ENCODE measurements around the gene TNS3. TPM values are rescaled to one million over a fixed set of nuclear protein-coding genes. Genes with fewer than 3 reads are reported as not detected.

Gene TNS3
- total and polyA plus RNA-seq, 2 donors (not counting 1 experiment from before 2014, with no cell fraction given): 11.4 to 77.5 TPM

DNA sequence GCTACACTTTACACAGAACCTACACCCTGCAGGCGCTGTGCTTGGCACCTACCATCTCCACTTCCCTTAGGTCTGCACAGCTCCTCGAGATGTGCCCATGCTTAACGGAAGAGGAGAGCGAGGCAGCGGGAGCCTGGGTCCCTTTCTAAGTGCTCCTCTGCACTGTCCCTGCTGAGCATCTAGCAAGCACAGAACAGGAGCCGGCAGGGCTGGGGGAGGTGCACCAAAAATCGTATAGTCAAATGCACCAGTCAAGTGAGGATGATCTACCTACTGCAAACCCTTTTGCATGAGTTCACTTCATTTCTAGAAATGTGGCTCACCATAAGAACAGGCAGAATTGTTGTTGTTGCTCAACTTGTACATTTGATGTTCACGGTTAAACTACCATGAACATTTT lies 267.7 kb downstream of the TNS3 start:
- Histone ChIP-seq H3K9me3 (ENCODE audit: control extremely low read depth in 1 of 3, control insufficient read depth in 2 of 3, insufficient read depth in 1 of 3, low read length in 2 of 3) (peaks cover 0 to 6% (median 0%) of the 10 kb centered on the region in 3 donors), H4K20me1 (ENCODE audit: control insufficient read depth, insufficient read depth, low read length, poor library complexity, severe bottlenecking) (no peaks in the 10 kb centered on the region), H3K4me2 (replicated peaks; ENCODE audit: low read depth, low read length, poor library complexity, severe bottlenecking) (no peak overlapping the region), H3K79me2 (ENCODE audit: control insufficient read depth, insufficient read depth, low read length) (no peaks in the 10 kb centered on the region), H3K4me1 (ENCODE audit: control insufficient read depth in 2 of 2, insufficient read depth in 2 of 2, low read length in 2 of 2) (no peaks in the 10 kb centered on the region), H3K36me3 (replicated peaks in 1 of 2; ENCODE audit: control extremely low read depth in 1 of 2, control insufficient read depth in 1 of 2, extremely low read depth in 1 of 2, insufficient read depth in 2 of 2, low read length in 1 of 2) (peaks cover 3 to 7% of the 10 kb centered on the region in 2 experiments), H3K27me3 (replicated peaks in 1 of 4; ENCODE audit: control extremely low read depth in 1 of 4, control insufficient read depth in 3 of 4, insufficient read depth in 4 of 4, low read length in 3 of 4) (no peaks in the 10 kb centered on the region), H3K27ac (ENCODE audit: low read length in 2 of 2) (no peak overlapping the region), H2AFZ (ENCODE audit: insufficient read depth, low read depth, low read length, poor library complexity, severe bottlenecking) (no peak overlapping the region), H3K4me3 (ENCODE audit: control extremely low read depth in 1 of 5, extremely low read depth in 1 of 5, insufficient read depth in 1 of 5, low read depth in 2 of 5, low read length in 4 of 5) (no peak overlapping the region), H3K9ac (ENCODE audit: low read length) (no peak overlapping the region)
- POLR2A ChIA-PET: no interaction called here
- TF ChIP-seq, protein P1, sequence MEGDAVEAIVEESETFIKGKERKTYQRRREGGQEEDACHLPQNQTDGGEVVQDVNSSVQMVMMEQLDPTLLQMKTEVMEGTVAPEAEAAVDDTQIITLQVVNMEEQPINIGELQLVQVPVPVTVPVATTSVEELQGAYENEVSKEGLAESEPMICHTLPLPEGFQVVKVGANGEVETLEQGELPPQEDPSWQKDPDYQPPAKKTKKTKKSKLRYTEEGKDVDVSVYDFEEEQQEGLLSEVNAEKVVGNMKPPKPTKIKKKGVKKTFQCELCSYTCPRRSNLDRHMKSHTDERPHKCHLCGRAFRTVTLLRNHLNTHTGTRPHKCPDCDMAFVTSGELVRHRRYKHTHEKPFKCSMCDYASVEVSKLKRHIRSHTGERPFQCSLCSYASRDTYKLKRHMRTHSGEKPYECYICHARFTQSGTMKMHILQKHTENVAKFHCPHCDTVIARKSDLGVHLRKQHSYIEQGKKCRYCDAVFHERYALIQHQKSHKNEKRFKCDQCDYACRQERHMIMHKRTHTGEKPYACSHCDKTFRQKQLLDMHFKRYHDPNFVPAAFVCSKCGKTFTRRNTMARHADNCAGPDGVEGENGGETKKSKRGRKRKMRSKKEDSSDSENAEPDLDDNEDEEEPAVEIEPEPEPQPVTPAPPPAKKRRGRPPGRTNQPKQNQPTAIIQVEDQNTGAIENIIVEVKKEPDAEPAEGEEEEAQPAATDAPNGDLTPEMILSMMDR (IDR thresholded peaks at IDR 0.05): no peak
- TF ChIP-seq EZH2 (IDR thresholded peaks at IDR 0.05; ENCODE audit: borderline replicate concordance, insufficient read depth, low read depth, low read length, poor library complexity, severe bottlenecking): no peak
- Mint-ChIP-seq H3K9me3 (ENCODE audit: insufficient read depth) (no peaks in the 10 kb centered on the region), H3K27ac (no peak overlapping the region), H3K27me3 (no peaks in the 10 kb centered on the region), H3K4me3 (no peak overlapping the region), H3K4me1 (no peaks in the 10 kb centered on the region)
- intact Hi-C loops (cut with micrococcal nuclease): no loop called here
- DNase-seq (no peak), ATAC-seq (ENCODE audit: low read depth) (no peak)
- WGBS (ENCODE audit: insufficient coverage): 75% methylated on average over 6 of the region's 8 CpGs
- CTCF ChIA-PET: no interaction called here

DNA sequence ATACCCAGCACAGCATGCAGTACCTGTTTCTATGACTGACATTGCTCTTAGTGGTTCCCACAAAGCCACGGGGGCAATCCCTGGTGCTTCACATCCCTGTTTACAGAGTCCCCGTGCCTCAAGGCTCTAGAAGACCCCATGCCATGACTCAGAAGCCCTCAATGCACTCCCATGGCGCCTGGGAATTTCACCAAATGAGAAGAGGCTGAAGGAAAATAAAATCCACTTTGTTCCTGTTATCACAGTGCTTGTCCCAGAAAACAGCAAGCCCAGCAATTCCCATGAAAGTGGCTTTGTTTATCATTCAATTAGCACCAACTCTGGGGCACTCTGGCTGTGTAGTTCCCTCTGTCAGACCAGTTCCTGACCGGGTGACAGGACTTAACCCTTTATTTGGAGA lies 268.3 kb downstream of the TNS3 start:
- Mint-ChIP-seq H3K27me3 (no peaks in the 10 kb centered on the region), H3K4me1 (no peaks in the 10 kb centered on the region), H3K4me3 (no peak overlapping the region), H3K27ac (no peak overlapping the region), H3K9me3 (ENCODE audit: insufficient read depth) (peaks cover 3% of the 10 kb centered on the region)
- H3K4me2 ChIP-seq (replicated peaks; ENCODE audit: low read depth, low read length, poor library complexity, severe bottlenecking): no peak overlapping the region
- ChIA-PET CTCF (no interaction called here), POLR2A (no interaction called here)
- intact Hi-C loops (cut with micrococcal nuclease): no loop called here
- ATAC-seq (ENCODE audit: low read depth): no peak
- H3K79me2 ChIP-seq (ENCODE audit: control insufficient read depth, insufficient read depth, low read length): no peaks in the 10 kb centered on the region
- H3K4me1 ChIP-seq (ENCODE audit: control insufficient read depth in 2 of 2, insufficient read depth in 2 of 2, low read length in 2 of 2): no peaks in the 10 kb centered on the region
- 86% methylated on average over 3 of the region's 4 CpGs for whole genome bisulfite sequencing (ENCODE audit: insufficient coverage)
- no peak overlapping the region for H3K9ac ChIP-seq (ENCODE audit: low read length)
- no peak for TF ChIP-seq EZH2 (IDR thresholded peaks at IDR 0.05; ENCODE audit: borderline replicate concordance, insufficient read depth, low read depth, low read length, poor library complexity, severe bottlenecking)
- TF ChIP-seq, protein P1 (IDR thresholded peaks at IDR 0.05): no peak
- peaks cover 0 to 6% (median 0%) of the 10 kb centered on the region in 3 donors for H3K9me3 ChIP-seq (ENCODE audit: control extremely low read depth in 1 of 3, control insufficient read depth in 2 of 3, insufficient read depth in 1 of 3, low read length in 2 of 3)
- H4K20me1 ChIP-seq (ENCODE audit: control insufficient read depth, insufficient read depth, low read length, poor library complexity, severe bottlenecking): no peaks in the 10 kb centered on the region
- no peak for DNase-seq
- peaks cover 3 to 4% of the 10 kb centered on the region in 2 experiments for H3K36me3 ChIP-seq (replicated peaks in 1 of 2; ENCODE audit: control extremely low read depth in 1 of 2, control insufficient read depth in 1 of 2, extremely low read depth in 1 of 2, insufficient read depth in 2 of 2, low read length in 1 of 2)
- H3K4me3 ChIP-seq (ENCODE audit: control extremely low read depth in 1 of 5, extremely low read depth in 1 of 5, insufficient read depth in 1 of 5, low read depth in 2 of 5, low read length in 4 of 5): no peak overlapping the region
- no peak overlapping the region for H2AFZ ChIP-seq (ENCODE audit: insufficient read depth, low read depth, low read length, poor library complexity, severe bottlenecking)
- no peaks in the 10 kb centered on the region for H3K27me3 ChIP-seq (replicated peaks in 1 of 4; ENCODE audit: control extremely low read depth in 1 of 4, control insufficient read depth in 3 of 4, insufficient read depth in 4 of 4, low read length in 3 of 4)
- H3K27ac ChIP-seq (ENCODE audit: low read length in 2 of 2): no peak overlapping the region

Measured in B cell (primary cell).